ENCODE data around the gene CIB1. TPM values are rescaled to one million over a fixed set of nuclear protein-coding genes. Genes with fewer than 3 reads are reported as not detected.

Gene CIB1
- total RNA-seq, 1 experiment from 2014 or later = 23.0 TPM

DNA sequence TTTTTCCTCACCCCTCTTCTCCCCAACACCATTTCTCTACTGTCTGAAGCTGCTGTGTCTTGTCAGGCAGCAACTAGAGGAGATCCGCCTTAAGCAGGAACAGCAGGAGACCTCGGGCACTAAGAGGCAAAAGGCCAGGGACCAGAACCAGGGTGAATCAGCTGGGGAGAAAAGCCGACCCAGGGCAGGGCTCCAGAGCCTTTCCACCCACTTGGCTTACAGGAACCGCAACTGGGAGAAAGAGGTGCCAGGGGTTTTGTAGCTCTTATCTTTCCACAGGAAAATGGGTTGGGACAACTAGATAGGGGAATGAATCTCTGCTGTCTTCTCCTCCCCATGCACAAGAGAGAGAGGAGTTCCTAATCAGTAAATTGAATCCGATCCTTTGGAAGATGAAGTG is 28.7 kb upstream of the CIB1 start:
- Histone ChIP-seq H3K4me1 (ENCODE audit: insufficient read depth, low read length) (no peaks in the 10 kb centered on the region; the same call in 1 of the 2 replicates), H4K91ac (ENCODE audit: insufficient read length, low read depth, low read length) (no peak overlapping the region), H3K27me3 (ENCODE audit: insufficient read depth, low read length) (no peaks in the 10 kb centered on the region; the same call in 1 of the 2 replicates), H2AFZ (ENCODE audit: low read length) (no peak overlapping the region), H4K20me1 (ENCODE audit: control insufficient read depth, insufficient read depth, insufficient read length) (no peaks in the 10 kb centered on the region), H3K79me1 (ENCODE audit: insufficient read depth, low read depth, low read length, poor library complexity, severe bottlenecking) (no peaks in the 10 kb centered on the region), H4K8ac (replicated peaks; ENCODE audit: insufficient read length, low read depth, low read length) (no peak overlapping the region), H3K14ac (ENCODE audit: insufficient read depth, low read length) (no peak overlapping the region), H3K23me2 (ENCODE audit: insufficient read length, low read depth, low read length, poor library complexity, severe bottlenecking) (peaks cover 8% of the 10 kb centered on the region), H3T11ph (ENCODE audit: low read length) (no peak overlapping the region), H2BK15ac (ENCODE audit: low read depth, low read length) (no peak overlapping the region), H2BK120ac (ENCODE audit: low read depth, low read length, poor library complexity, severe bottlenecking) (no peak overlapping the region), H2BK20ac (ENCODE audit: low read depth, low read length, poor library complexity, severe bottlenecking) (no peak overlapping the region), H3K27ac (ENCODE audit: insufficient read length, low read depth, low read length) (no peak overlapping the region), H3K18ac (ENCODE audit: insufficient read length, low read depth, low read length) (no peak overlapping the region), H2AK5ac (ENCODE audit: insufficient read length, low read length) (no peak overlapping the region), H3K9me3 (ENCODE audit: control insufficient read depth, low read depth, low read length) (no peaks in the 10 kb centered on the region), H4K5ac (ENCODE audit: insufficient read length, low read depth, low read length) (no peak overlapping the region), H2BK12ac (ENCODE audit: insufficient read length, low read depth, low read length) (no peak overlapping the region), H3K79me2 (ENCODE audit: insufficient read depth, low read length) (peaks cover 9% of the 10 kb centered on the region; the same call in 1 of the 2 replicates), H3K4me2 (ENCODE audit: insufficient read depth, insufficient read length, low read length) (no peak overlapping the region), H3K4ac (ENCODE audit: low read depth, low read length) (no peak overlapping the region), H3K23ac (ENCODE audit: insufficient read length, low read depth, low read length) (no peak overlapping the region), H3K56ac (ENCODE audit: insufficient read length, low read depth, low read length) (no peak overlapping the region), H3K9ac (ENCODE audit: extremely low read depth, insufficient read length, low read length) (no peak overlapping the region), H2BK5ac (ENCODE audit: insufficient read length, low read length) (no peak overlapping the region)
- Mint-ChIP-seq H3K9me3 (no peaks in the 10 kb centered on the region), H3K36me3 (ENCODE audit: insufficient read depth in 1 of 3, low read depth in 3 of 3) (peaks cover 5 to 7% (median 6%) of the 10 kb centered on the region in 3 experiments; a peak in 4 of 7 replicates), H3K27me3 (ENCODE audit: low read depth) (no peaks in the 10 kb centered on the region; the same call in 1 of the 2 replicates), H3K27ac (no peak overlapping the region), H3K4me1 (peaks cover 16 to 23% of the 10 kb centered on the region in 2 experiments), H3K4me3 (no peak overlapping the region)
- no CpG with 5 or more reads among the region's 5 CpGs for WGBS (ENCODE audit: extremely low coverage, insufficient read length, low lambda C conversion rate)
- TF ChIP-seq, protein P1, sequence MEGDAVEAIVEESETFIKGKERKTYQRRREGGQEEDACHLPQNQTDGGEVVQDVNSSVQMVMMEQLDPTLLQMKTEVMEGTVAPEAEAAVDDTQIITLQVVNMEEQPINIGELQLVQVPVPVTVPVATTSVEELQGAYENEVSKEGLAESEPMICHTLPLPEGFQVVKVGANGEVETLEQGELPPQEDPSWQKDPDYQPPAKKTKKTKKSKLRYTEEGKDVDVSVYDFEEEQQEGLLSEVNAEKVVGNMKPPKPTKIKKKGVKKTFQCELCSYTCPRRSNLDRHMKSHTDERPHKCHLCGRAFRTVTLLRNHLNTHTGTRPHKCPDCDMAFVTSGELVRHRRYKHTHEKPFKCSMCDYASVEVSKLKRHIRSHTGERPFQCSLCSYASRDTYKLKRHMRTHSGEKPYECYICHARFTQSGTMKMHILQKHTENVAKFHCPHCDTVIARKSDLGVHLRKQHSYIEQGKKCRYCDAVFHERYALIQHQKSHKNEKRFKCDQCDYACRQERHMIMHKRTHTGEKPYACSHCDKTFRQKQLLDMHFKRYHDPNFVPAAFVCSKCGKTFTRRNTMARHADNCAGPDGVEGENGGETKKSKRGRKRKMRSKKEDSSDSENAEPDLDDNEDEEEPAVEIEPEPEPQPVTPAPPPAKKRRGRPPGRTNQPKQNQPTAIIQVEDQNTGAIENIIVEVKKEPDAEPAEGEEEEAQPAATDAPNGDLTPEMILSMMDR (conservative IDR thresholded peaks at IDR 0.05) = no peak
- no peak for DNase-seq

All from H9 (cell line).